ELR (cell line): ENCODE data around the gene MCTP1.
A peak's percentile ranks its signal among the peaks of the same experiment; 100 is the strongest.
"Not testable (repeated sequence)": the region's sequence is repeated elsewhere in the genome, so short reads cannot be mapped to it uniquely, and the experiment has no call there.

Experiments used
- DNase-seq: peaks from one replicate; pipeline ENCODE4 v3.0.0-alpha.2; 2015; ENCODE audit warnings: low read depth

Gene MCTP1

GRCh38 chr5:95178046-95178651 is 106.7 kb downstream of the MCTP1 start:
- peak; percentile 28 for DNase-seq

GRCh38 chr5:95177456-95177855 is 107.4 kb downstream of the MCTP1 start:
- DNase-seq = peak; percentile 10

GRCh38 chr5:95175106-95175505 is 109.8 kb downstream of the MCTP1 start:
- DNase-seq = no peak

- no peak for DNase-seq
Measured at GRCh38 chr5:95172659-95173058, 112.2 kb downstream of the MCTP1 start.

- DNase-seq = no peak
Measured at GRCh38 chr5:95164861-95165260, 120.0 kb downstream of the MCTP1 start.

DNA sequence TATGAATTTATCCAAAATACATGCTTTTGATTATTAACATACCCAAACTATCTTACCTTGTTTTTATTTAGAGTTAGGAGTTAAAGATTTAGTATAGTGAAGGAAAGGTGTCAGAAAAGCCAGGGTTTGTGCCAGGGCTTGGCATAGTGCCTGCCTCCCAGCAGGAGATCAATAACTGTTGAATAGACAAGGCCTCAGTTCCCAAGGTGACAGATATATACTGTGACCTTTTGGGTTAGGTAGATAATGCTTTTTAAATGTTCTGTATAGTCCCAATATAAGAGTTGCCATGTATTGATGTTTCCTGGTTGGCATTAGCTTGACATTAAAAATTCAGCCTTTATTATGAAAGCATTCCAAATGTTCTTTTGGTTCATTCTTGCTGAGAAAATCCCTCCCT is 121.8 kb downstream of the MCTP1 start:
- DNase-seq = no peak

- no peak for DNase-seq
Measured at GRCh38 chr5:95162231-95162992, 122.5 kb downstream of the MCTP1 start.

- DNase-seq = no peak
Measured at GRCh38 chr5:95159603-95160002, 125.3 kb downstream of the MCTP1 start.

GRCh38 chr5:95155888-95156287 is 129.0 kb downstream of the MCTP1 start:
- no peak for DNase-seq

DNA sequence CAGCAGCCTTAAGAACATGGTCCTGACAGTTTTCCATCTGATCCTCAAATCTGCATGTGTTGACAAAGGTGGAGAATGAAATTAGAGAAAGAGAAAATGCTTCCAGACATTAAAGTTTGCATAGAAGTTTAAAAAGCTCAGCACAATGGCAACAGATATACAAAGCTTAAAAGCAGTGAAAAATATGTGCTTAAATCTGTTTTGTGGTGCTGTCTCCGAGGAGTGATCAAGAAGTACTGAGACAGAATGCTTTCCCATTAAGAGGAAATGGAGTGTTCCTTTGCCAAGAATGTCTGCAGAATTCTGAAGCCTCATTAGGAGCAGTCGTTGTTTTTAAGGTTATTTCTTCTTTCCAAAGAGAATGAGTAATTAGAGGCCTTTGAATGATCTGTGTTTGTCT is 131.4 kb downstream of the MCTP1 start:
- DNase-seq = no peak

GRCh38 chr5:95152535-95152934 is 132.4 kb downstream of the MCTP1 start:
- no peak for DNase-seq

DNA sequence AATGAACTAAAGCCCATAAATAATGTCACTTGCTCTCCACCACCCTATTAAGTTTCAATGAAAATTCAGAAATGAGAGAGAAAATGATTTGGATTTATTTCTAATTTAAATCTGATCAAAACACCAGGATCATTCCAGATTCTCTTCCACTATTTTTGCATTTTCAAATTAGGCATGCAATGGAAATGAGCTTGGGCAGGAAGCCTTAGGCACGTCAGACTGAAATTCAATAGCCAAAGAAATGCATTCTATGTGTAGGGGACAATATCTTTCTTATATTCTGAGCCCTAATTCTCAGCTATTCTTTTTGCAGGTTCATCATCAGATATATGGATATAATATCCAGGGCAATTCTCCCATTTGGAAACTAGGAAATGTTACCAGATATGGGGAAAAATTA is 132.8 kb downstream of the MCTP1 start:
- no peak for DNase-seq

GRCh38 chr5:95151694-95152093 is 133.2 kb downstream of the MCTP1 start:
- no peak for DNase-seq

DNA sequence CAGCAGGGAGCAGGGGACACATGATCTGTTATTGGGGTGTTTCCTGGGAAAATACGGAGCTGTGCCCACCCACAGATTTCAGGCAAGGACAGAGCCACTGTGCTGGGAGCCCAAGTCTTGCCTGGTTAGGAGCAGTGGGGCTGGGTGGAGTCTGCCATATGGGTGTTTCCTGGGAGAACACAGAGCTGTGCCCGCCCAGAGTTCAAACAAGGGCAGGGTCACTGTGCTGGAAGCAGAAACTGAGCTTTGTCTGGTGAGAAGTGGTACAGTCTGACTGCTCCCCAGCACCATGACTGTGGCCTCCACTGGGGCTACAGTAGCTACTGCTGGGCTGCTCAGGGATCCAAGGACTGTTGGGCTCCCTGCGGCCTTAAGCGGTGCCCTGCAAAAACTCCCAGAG is 135.5 kb downstream of the MCTP1 start:
- DNase-seq = no peak

DNA sequence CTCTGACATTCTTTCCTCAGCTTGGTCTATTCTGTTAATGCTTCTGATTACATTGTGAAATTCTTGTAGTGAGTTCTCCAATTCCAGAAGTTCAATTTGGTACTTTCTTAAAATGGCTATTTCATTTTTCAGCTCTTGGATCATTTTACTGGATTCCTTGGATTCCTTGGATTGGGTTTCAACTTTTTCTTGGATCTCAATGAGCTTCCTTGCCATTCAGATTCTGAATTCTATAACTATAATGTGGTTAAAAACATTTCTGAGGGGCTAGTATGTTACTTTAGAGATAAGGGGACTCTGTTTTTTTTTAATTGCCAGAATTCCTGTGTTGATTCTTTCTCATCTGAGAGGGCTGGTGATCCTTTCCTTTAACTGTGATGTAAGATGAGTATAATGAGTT is 136.4 kb downstream of the MCTP1 start:
- DNase-seq = no peak

DNA sequence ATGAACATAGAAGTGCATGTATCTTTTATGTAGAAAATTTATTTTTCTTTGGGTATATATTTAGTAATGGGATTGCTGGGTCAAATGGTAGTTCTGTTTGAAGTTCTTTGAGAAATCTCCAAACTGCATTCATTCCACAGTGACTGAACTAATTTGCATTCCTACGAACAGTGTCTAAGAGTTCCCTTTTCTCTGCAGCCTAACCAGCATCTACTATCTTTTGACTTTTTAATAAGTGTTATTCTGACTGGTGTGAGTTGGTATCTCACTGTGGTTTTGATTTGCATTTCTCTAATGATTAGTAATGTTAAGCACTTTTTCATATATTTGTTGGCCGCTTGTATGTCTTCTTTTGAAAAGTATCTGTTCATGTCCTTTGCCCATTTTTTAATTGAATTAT is 141.0 kb downstream of the MCTP1 start:
- not testable (repeated sequence) for DNase-seq

DNA sequence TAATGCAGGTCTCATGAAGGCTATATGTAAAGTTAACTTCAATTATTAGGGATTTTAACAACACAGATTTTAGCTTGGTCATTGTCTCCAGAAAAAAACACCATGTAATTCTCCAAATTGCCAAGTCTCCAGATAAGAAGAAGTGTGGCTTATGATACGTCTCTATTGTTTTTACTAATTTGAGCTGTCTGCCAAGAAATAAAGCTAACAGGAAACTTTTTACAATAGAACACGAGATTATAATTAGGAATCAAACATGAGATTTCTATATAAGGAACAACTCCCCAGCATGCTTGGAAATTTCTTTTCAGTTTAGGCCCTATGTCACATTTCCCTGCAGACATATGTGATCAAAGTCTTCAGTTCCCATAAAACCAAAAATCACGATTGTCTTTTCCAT is 142.7 kb downstream of the MCTP1 start:
- DNase-seq = no peak

DNA sequence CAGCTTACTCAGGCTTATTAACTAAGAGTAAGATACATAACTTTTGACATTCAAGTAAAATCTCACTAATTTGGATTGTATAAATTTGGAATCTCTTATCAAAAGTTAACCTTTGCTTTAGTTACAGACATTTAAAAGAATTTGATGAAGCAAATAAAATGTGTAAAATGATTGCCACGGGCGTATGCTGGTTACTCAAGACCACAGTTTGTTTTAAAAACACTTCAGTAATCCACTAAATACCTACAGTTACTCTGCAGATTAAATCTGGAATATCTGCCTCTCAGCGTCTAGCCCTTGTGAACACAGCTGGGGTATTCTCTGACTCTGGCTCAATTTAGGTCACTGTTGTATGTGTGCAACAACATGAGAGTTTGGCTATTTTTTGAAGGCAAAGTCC is 143.8 kb downstream of the MCTP1 start:
- no peak for DNase-seq

- DNase-seq = no peak
Measured at GRCh38 chr5:95134326-95134725, 150.6 kb downstream of the MCTP1 start.

- no peak for DNase-seq
Measured at GRCh38 chr5:95132096-95132495, 152.8 kb downstream of the MCTP1 start.

DNA sequence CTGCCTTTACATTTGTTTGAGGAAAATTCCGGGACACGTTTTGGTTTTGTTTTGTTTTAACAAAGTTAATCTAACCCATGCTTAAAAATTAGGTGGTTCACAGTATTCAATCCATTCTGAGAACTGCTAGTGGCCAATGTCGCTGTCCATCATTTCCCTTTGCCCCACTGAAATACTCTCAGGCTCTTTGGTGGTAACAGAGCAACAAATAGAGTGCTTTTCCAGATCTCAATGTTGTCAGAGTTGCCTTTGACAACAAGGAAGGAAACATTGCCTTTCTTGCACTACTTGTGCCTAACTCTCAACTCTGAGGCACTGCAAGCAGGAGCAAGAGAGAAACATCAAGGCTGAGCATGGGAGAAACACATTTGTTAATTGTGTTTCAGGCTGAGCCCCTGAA is 154.0 kb downstream of the MCTP1 start:
- DNase-seq = peak; percentile 16

DNA sequence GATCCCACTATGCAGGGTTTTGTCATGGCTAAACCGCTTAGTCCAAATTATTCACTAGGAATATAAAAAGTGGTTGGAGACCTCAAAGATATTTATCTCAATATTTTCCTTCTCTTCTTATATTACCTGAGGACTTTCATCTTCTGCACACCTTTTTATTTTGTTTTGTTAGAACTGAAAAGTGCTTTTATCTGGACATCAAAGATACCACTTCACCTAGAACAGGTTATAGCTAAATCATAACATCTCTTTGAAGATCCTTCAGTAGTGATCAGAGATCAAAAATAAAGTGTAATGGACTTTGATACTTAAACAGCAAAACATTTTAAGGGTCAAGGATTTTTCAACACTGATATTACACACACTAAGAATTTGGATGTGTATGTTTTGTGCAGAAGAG is 160.2 kb downstream of the MCTP1 start:
- no peak for DNase-seq

DNA sequence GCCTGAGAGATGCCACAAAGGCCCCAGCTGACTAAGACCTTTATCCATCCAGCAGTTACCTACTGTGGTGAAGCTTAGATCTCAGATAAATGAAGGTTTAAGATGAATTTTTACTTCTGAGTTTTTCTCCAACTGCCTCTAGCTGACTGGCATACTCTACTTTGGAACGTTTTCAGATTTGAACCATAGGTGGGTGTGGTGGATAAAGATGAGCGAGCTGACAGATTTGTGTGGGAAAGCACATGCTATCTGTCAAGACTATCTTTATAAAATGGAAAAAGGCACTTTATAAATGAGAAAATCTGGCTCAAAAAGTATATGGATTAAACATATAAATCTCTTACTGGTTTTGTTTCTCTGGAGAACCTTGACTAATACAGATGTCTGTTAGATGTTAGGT is 160.8 kb downstream of the MCTP1 start:
- DNase-seq = no peak

- DNase-seq = no peak
Measured at GRCh38 chr5:95114902-95115301, 170.0 kb downstream of the MCTP1 start.
